Stimulated activated CD4-positive, alpha-beta T cell treated with anti-CD3 and anti-CD28 coated beads, Interleukin-12 subunit alpha, Interleukin-12 subunit beta, amount 100 ng/mL, for 4 hours (primary cell): Measurements from ENCODE around the gene SUCO.
"Not testable (repeated sequence)": the region's sequence is repeated elsewhere in the genome, so short reads cannot be mapped to it uniquely, and the experiment has no call there.

Experiments
- DNase-seq: peaks from one replicate; pipeline ENCODE4 v3.0.0-alpha.2; 2020

The SUCO gene

GRCh38 chr1:172616195-172616594 is 83.2 kb downstream of the SUCO start:
- no peak for DNase-seq

DNA sequence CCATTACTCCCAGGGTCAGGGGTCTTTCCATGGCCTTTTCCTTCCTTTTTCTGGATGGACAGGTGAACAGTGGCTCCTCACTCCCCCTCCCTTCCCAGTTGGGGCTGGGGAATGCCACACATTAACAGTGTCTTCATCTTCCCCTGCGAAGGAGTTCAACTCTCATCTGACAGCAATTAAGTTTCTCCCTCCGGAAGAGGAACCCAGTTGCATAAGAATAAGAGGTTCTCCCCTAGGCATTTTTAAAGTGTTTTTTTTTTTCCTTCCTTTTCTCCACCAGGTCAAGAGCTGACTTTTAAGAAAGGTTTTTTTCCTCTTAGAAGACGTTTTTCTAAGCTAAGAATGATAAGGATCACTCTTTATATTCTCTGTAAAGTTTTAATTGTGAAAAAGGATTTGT is 83.7 kb downstream of the SUCO start:
- no peak for DNase-seq

DNA sequence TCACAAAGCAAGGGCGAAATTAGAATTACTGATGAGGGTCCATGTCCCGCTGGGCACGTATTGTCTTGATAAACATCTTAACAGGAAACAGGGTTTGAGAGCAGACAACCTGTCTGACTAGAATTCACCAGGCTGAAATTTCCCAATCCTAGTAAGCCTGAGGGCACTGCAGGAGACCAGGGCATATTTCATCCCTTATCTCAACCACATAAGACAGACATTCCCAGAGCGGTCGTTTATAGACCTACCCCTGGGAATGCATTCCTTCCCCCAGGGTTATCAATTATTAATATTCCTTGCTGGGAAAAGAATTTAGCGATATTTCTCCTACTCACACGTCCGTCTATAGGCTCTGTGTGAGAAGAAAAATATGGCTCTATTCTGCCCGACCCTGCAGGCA is 87.7 kb downstream of the SUCO start:
- not testable (repeated sequence) for DNase-seq

DNA sequence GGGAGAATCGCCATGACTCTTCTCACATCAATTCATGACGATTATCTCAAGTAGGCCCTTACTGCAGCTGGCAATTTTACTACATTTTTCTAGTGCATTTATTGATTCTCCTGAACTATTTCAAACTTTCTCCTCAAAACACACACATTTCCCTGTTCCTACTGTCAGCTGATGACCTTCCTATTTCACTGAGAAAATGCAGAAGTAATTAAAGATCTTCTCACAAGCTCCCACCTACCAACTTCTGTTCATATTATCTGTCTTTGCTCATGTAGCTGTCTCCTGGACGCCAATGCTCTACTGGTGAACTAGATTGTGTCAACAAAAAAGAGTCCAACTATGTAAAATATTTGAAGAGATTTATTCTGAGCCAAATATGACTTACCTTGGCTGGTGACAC is 89.6 kb downstream of the SUCO start:
- no peak for DNase-seq

DNA sequence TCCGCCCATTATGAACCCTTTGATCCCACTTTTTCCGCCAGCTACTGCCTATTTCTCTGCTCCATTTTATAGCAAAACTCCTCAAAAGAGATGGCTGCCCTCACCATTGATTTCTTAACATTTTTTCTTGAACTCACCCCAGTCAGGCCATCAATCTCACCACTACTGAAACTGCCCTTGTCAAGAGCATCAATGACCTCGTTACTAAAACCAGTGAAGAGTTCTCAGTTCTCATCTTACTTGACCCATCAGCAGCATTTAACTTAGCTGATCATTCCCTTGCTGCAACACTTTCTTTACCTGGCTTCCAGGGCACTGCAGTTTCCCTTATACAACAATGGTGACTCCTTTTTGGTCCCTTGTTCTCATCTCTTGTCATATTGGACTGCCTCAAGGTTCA is 90.8 kb downstream of the SUCO start:
- no peak for DNase-seq

DNA sequence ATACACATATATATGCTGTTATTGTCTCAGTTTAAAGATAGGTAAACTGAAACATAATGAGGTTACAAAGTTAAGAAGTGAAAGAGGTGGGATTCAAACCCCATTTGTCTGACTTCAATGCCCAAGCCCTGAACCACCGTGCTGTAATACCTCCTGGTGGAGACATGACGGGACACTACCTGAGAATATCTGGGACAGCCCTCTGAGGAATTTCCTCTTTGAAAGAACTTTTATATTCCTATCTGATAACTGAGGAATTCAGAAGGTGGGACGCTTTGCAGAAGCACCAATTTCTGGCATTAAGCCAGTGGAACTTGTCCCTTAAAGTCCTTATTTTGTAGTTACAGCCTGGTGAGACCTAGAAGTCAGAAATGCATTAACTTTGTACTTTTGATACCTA is 93.9 kb downstream of the SUCO start:
- no peak for DNase-seq

DNA sequence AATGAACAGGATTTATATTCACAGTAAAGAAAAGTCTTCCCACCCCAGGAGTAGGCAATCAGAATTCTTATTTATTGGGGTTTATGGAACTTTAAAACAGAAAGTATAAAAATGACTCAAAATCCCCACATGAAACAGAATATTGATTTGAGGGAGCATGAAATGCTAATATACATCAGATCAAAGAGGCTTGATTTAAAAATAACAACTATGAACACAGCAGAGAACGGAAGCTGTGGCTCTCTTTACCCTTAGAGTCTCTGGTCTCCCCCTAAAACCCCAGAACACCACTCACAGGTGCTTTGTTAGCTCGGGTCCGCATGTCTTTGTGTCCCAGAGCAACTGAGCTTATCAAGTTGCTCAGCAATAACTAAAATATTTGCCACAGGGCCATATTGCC is 94.8 kb downstream of the SUCO start:
- DNase-seq: no peak

- DNase-seq: no peak
Observed at GRCh38 chr1:172628401-172628800, 95.5 kb downstream of the SUCO start.

GRCh38 chr1:172629170-172629569 is 96.2 kb downstream of the SUCO start:
- DNase-seq: no peak

DNA sequence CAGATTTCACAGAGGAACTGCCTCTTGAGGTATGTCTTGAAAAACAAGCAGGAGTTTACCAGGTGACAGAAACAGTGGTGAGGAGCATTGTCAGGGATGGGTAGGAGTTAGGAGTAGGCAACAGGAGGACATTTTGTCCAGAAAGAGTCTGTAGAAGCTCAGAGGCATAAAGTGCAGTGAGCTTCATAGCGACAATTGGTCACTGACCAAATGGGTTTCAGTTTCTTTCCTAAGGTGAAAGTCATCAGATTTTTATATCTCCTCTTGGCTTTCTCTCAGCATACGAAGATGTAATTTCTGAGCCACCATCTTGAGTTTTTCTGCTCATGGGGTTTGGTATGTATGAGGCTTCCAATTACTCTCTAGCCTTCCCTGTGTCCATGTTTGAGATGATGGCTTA is 96.7 kb downstream of the SUCO start:
- DNase-seq: no peak

GRCh38 chr1:172630056-172630818 is 97.3 kb downstream of the SUCO start:
- no peak for DNase-seq

DNA sequence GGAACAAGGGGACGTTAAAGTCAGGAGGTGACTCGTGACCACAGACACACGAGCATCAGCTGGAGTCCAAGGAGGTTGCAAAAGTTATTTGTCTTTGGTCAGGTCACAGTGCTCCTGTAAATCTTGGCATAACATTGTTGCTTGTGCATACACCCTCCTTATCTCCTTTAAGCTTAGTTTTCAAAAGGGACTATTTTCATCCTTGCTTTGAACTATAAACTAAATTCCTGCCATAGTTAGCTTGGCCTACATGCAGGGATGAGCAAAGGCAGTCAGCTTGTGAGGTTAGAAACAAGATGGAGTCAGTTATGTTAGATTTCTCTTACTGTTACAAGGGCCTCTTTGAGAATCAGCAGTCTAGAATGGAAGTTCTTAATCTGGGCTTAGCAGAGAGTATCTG is 97.9 kb downstream of the SUCO start:
- no peak for DNase-seq

GRCh38 chr1:172637522-172637921 is 104.6 kb downstream of the SUCO start:
- peak; percentile 19 for DNase-seq

- DNase-seq: no peak
Observed at GRCh38 chr1:172638249-172638648, 105.3 kb downstream of the SUCO start.

DNA sequence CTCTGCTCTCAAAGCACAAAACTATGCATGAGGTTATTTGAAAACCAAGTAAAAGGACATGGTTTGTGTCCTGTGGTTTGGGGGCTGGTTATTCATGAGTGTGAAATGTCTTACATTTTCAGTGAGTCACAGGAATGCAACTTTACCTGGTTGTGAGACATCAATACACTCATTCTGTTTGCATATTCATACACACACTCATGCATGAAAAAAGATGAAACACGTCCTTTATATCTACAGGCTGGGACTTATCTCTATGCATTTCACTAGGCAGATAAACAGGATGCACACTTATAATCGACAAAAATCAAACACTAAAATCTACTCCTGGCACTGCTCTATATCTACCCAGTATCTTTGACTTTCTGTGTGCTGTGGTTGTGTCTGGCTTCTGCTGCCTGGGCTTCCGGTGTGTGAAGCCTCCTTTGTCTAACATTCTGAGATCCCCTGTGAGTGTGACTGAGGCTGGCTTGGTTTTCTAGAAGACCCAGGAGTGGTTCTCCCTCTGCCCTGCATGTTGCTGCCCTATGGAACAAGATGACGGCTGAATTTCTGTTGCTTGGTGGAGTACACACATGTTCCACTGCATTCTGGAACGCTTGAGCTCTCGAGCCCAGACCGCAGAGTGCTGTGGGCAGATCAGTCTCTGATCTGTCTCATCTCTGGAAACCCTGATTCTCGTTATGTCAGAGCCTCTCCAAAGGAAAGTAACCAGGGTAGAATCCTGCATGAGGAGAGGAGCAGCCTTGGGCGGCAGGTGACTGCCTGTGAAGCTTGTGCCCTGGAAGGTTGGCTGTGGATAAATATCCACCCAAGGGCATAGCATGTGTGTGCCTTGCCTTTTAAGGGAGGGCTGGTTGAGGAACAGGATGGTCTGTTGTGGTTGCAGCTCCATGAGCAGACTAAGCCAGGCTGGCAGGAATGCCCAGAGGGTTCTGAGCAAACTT is 106.2 kb downstream of the SUCO start:
- peak; percentile 63 for DNase-seq

- DNase-seq: no peak
Observed at GRCh38 chr1:172640111-172640510, 107.2 kb downstream of the SUCO start.

- no peak for DNase-seq
Observed at GRCh38 chr1:172641492-172641891, 108.5 kb downstream of the SUCO start.

- DNase-seq: no peak
Observed at GRCh38 chr1:172642970-172643369, 110.0 kb downstream of the SUCO start.

GRCh38 chr1:172646653-172647052 is 113.7 kb downstream of the SUCO start:
- DNase-seq: no peak

- no peak for DNase-seq
Observed at GRCh38 chr1:172647110-172647564, 114.2 kb downstream of the SUCO start.

GRCh38 chr1:172647987-172648386 is 115.0 kb downstream of the SUCO start:
- DNase-seq: no peak

GRCh38 chr1:172650474-172651193 is 117.7 kb downstream of the SUCO start:
- no peak for DNase-seq

DNA sequence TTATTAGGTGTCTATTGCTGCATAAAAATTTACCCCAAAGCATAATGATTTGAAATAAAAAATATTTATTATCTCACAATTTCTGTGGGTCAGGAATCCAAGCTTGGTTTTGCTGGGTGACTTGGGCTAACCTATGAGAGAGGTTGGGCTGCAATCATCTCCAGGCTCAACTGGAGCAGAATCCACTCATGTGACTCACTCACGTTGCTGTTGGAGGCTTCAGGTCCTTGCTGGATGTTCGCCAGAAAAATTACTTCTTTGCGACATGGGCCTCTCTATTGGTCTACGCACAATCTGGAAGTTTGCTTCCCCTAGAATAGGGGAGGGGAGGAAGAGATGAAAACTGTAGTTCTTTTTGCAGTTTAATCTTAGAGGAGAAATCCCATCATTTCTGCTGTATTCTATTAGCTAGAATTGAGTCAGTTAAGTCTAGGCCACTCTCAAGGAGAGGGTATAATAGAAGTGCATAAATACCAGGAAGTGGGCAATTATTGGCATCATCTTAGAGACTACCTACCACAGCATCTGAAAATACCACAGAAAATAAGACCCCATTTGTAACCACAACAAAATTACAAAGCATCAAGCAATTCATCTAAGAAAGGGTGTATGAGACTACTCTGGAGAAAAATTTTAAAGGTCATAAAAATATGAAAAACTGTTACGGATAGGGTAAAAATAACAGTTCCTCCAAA is 120.2 kb downstream of the SUCO start:
- DNase-seq: no peak
